EH (cell line): ENCODE data around the gene NUP155.
"Not testable (repeated sequence)": the region's sequence is repeated elsewhere in the genome, so short reads cannot be mapped to it uniquely, and the experiment has no call there.

ENCODE experiments used
- DNase-seq: peaks from one replicate; pipeline ENCODE4 v3.0.0-alpha.2; 2015; ENCODE audit warnings: low read depth

Gene NUP155

GRCh38 chr5:37370864-37371726 lies at the start of gene NUP155:
Gene NUP155 (minus strand): TSS chr5:37371106. CDS start chr5:37370977, 129 bp downstream.
- DNase-seq = peak; percentile 96

GRCh38 chr5:37417347-37417746 lies 46.4 kb upstream of the NUP155 start:
- DNase-seq = no peak

DNA sequence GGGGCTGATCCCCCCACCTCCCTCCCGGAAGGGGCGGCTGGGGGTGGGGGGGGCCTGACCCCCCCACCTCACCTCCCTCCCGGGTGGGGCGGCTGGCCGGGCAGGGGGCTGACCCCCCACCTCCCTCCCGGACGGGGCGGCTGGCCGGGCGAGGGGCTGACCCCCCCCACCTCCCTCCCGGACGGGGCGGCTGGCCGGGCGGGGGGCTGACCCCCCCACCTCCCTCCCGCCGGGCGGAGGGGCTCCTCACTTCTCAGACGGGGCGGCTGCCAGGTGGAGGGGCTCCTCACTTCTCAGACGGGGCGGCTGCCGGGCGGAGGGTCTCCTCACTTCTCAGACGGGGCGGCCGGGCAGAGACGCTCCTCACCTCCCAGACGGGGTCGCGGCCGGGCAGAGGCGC lies 44.5 kb upstream of the NUP155 start:
- DNase-seq = not testable (repeated sequence)

GRCh38 chr5:37412515-37412914 lies 41.6 kb upstream of the NUP155 start:
- no peak for DNase-seq

DNA sequence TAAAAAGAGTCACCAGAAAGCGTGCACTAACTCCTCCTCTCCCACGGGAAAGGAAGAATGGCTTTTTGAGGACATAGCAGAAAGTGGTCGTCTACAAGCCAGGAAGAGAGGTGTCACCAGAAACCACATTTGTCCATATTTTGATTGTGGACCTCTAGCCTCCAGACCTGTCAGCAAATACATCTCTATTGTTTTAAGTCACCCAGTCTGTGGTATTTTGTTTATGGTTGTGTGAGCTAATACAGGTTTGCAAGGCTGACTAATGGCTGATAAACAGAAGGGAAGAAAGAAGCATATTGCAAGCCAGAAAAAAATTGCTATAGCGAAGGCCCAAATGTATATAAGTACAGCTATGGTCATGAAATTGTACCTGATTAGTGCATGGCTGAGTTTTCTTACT lies 29.6 kb upstream of the NUP155 start:
- DNase-seq = no peak

DNA sequence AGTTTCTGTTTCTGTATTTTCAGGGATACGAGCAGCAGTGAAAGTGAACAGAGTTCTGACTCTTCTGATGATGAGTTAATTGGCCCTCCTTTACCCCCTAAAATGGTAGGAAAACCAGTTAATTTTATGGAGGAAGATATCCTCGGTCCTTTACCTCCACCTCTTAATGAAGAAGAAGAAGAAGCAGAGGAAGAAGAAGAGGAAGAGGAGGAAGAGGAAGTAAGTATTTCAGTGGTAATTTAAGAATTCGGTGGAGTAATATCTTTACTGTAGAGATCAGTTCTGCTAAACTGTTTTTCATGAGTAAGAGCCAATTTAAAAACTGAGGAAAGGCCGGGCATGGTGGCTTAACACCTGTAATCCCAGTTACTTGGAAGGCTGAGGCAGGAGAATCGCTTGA lies 25.4 kb upstream of the NUP155 start:
- DNase-seq = no peak

DNA sequence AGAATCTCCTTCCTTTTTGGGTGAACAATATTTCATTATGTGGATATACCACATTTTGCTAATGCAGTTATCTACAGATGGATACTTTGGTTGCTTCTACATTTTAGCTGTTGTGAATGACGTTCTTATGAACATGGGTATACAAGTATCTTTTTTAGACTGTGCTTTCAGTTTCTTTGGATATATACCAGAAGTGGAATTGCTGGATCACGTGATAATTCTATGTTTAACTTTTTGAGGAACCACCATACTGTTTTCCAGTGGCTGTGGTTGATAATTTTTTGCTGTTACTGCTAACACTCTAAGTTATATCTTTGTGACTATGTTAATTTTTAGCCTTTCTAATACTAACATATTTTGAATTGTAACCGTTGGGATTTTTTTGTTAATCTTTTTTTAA lies 20.7 kb upstream of the NUP155 start:
- DNase-seq = no peak

DNA sequence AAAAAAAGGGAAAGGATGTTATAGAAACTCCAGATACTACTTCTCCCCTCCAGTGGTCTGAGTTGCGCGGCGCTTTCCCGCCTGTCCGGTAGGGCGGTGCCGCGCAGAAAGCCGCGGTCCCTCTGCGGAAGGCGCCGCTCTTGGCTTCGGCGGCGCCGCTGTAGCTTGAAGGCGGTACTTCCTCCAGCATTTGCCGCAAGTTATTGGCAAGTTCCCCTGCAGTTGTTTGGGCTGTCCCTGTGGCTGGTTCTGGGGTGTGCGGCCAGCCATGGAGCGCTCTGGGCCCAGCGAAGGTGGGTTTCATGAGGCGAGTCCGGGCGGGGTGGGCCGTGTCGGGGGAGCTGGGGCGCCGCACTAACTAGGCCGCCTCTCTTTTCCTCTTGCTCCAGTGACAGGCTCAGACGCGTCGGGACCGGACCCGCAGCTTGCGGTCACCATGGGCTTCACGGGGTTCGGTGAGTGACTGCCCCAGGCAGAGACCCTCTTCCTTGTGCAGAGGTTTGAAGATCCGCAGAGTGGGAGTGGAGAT lies 8.3 kb upstream of the NUP155 start, which contains the start of gene WDR70:
Gene WDR70 (plus strand): TSS at position 219 of the 529 bp plus-strand sequence. CDS start 50 bp downstream, at position 269.
- DNase-seq = peak; percentile 91

GRCh38 chr5:37378066-37378465 lies 7.2 kb upstream of the NUP155 start:
- DNase-seq = not testable (repeated sequence)

DNA sequence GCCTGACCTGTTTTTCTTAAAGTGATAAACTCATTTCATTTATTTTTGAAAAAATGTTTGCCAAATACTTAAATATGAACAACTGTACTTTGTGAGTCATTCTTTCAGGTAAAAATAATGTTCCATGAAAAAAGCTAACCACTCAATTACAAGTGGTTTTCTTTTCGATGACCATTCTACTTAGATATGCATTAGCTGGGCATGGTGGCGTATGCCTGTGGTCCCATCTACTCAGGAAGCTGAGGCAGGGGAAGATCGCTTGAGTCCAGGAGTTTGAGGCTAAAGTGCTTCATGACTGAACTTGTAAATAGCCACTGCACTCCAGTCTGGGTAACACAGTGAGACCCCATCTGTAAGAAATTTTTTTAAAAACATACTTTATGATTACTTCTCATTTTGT lies 4.2 kb upstream of the NUP155 start:
- no peak for DNase-seq

- DNase-seq = no peak
These were observed 399 bp downstream of the NUP155 start for GRCh38 chr5:37370550-37370863.

GRCh38 chr5:37355161-37355560 lies 15.7 kb downstream of the NUP155 start:
- no peak for DNase-seq

DNA sequence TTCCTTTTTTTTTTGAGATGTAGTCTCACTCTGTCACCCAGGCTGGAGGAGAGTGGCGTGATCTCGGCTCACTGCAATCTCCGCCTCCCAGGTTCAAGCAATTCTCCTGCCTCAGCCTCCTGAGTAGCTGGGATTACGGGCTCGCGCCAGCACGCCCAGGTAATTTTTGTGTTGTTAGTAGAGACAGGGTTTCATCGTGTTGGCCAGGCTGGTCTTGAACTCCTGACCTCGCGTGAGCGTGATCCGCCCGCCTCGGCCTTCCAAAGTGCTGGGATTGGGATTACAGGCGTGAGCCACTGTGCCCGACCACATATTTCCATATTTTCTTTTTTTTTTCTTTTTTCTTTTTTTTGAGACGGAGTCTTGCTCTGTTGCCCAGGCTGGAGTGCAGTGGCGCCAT lies 28.2 kb downstream of the NUP155 start:
- not testable (repeated sequence) for DNase-seq

- not testable (repeated sequence) for DNase-seq
These were observed 36.2 kb downstream of the NUP155 start for GRCh38 chr5:37334754-37335153.

DNA sequence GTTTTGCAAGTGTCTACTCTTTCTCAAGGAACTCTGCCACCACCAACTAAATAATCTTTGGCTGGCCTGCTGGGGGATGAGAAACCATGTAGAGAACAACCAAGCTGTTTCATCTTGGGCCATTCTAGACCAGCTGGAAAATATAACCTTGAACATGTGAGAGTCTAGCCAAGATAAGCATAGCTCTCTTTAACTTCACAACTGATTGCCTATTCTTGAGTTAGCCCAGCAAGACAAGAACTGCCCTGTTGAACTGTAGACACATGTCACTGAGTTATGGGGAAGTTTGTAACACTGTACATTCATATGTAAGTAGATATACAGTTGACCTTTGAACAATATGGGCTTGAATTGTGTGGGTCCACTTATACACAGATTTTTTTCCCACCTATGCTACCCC lies 44.4 kb downstream of the NUP155 start:
- DNase-seq = no peak

- no peak for DNase-seq
These were observed 47.3 kb downstream of the NUP155 start for GRCh38 chr5:37323607-37324006.

- DNase-seq = peak; percentile 2
These were observed 51.7 kb downstream of the NUP155 start for GRCh38 chr5:37319037-37319782.

DNA sequence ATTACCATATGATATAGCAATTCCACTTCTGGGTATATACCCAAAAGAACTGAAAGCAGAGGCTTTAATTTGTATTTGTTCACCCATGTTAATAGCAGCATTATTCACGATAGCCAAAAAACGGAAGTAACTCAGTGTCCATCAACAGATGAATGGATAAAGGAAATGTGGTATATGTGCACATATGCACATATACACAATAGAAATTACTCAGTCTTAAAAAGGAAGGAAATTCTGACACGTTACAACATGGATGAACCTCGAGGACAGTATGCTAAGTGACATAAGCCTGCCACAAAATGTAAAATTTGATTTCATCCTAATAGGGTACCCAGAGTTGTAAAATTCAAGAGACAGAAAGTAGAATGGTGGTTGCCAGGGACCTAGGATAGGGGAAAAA lies 54.9 kb downstream of the NUP155 start:
- no peak for DNase-seq

DNA sequence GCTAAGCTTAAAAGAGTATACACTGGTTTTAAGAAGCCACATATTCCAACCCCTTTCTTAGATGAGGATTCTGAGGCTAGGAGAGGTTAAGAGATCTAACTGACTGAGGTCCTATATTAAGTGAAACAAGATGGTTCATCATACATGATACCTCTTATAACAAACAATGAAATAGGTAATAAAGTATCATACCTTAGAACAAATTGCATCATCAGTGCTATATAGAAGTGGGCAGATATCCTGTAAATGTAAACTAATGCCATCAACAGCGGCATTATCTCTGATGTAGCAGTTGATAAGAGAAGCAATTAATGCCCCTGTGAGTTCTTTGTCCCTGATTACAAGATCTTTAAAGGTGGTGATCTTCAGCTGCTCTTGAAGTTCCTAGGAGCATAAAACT lies 60.5 kb downstream of the NUP155 start:
- no peak for DNase-seq

DNA sequence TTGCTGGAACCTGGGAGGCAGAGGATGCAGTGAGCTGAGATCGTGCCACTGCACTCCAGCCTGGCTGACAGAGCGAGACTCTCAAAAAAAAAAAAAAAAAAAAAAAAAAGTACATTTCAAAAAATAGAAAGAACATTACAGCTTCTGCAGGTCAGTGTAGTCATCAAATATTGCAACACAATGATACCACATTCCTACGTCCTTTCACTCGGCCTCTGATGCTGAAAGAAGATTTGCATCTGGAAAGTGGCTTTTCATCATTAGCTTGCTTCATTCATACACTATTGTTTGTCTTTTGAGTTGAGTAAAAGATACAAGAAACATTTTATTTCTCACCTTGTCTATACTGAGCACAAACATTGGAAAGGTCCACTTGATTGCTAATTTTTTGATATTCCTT lies 62.1 kb downstream of the NUP155 start:
- DNase-seq = peak; percentile 1

DNA sequence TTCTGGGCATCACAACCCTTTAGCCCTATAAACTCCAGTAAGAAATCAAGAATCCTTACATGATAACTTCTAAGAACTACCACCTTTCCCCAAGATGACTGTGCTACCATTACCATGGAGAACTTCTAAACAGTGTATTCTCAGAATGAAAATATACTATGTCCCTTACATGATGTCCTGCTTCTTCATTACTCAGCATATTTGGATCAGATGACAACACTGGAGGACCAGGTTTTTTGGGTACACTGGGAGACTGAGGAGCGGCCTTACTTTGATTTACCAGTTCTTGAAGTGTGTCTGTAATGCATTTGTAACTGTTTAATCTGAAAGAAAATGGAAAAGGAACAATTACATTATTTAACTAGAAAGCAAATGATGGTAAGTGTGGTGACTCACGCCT lies 66.0 kb downstream of the NUP155 start:
- DNase-seq = no peak

DNA sequence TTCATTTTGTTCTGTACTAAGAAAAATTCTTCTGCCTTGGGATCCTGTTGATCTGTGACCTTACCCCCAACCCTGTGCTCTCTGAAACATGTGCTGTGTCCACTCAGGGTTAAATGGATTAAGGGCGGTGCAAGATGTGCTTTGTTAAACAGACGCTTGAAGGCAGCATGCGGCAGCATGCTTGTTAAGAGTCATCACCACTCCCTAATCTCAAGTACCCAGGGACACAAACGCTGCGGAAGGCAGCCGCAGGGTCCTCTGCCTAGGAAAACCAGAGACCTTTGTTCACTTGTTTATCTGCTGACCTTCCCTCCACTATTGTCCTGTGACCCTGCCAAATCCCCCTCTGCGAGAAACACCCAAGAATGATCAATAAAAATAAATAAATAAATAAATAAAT lies 74.6 kb downstream of the NUP155 start:
- not testable (repeated sequence) for DNase-seq

DNA sequence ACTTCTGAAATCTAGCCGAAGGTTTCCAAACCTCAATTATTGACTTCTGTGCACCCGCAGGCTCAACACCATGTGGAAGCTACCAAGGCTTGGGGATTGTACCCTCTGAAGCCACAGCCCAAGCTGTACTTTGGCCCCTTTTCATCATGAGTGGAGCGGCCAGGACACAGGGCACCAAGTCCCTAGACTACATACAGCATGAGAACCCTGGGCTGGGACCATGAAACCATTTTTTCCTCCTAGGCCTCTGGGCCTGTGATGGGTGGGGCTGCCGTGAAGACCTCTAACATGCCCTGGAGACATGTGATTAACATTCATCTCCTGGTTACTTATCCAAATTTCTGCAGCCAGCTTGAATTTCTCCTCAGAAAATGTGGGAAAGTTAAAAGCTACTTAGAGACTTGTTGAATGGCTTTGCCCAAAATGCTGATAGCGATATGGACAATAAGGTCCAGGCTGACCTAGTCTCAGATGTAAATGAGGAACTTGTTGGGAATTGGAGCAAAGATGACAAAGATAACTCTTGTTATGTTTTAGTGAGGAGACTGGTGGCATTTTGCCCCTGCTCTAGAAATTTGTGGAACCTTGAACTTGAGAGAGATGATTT lies 87.6 kb downstream of the NUP155 start:
- no peak for DNase-seq
